ENCODE data around the gene SLC17A2. TPM values are rescaled to one million over a fixed set of nuclear protein-coding genes. Genes with fewer than 3 reads are reported as not detected.

The SLC17A2 gene
- total and polyA plus RNA-seq, 2 donors (not counting 1 experiment from before 2014, with no cell fraction given): not detected

DNA sequence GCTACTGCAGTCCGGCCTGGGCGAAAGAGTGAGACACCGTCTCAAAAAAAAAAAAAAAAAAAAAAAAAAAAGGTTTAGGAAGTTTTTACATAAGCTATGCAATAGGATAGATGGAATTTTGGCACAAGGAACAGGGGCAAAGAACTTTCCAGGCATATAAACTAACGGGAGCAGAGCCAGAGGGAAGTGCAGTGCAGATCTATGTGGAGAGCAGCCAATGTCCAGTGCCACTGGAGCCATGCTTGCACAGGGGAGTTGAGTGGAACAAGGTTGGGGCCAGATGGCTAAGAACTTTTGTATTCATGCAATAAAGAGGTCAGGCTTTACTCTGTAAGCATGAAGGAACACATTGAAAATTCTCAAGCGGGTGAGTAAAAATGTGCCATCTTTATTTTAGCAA is 10.8 kb downstream of the SLC17A2 start:
- no peak overlapping the region for H2AFZ ChIP-seq (ENCODE audit: insufficient read depth, low read depth, low read length, poor library complexity, severe bottlenecking)
- Mint-ChIP-seq H3K27ac (no peak overlapping the region), H3K4me3 (no peak overlapping the region), H3K9me3 (ENCODE audit: insufficient read depth) (no peaks in the 10 kb centered on the region), H3K4me1 (no peaks in the 10 kb centered on the region), H3K27me3 (peaks cover 10% of the 10 kb centered on the region)
- no peaks in the 10 kb centered on the region for H3K4me1 ChIP-seq (ENCODE audit: control insufficient read depth in 2 of 2, insufficient read depth in 2 of 2, low read length in 2 of 2)
- no peak overlapping the region for H3K4me3 ChIP-seq (ENCODE audit: control extremely low read depth in 1 of 5, extremely low read depth in 1 of 5, insufficient read depth in 1 of 5, low read depth in 2 of 5, low read length in 4 of 5)
- H4K20me1 ChIP-seq (ENCODE audit: control insufficient read depth, insufficient read depth, low read length, poor library complexity, severe bottlenecking): no peaks in the 10 kb centered on the region
- H3K4me2 ChIP-seq (replicated peaks; ENCODE audit: low read depth, low read length, poor library complexity, severe bottlenecking): no peak overlapping the region
- CTCF ChIA-PET: interaction anchor here (1.0 kb wide), 1 partner anchor 18 kb away, joined by 4 read pairs; no protein-coding TSS in a partner anchor
- H3K9ac ChIP-seq (ENCODE audit: low read length): no peak overlapping the region
- H3K9me3 ChIP-seq (ENCODE audit: control extremely low read depth in 1 of 3, control insufficient read depth in 2 of 3, insufficient read depth in 1 of 3, low read length in 2 of 3): no peaks in the 10 kb centered on the region
- 67% methylated on average over 2 of the region's 5 CpGs for WGBS (ENCODE audit: insufficient coverage)
- H3K27ac ChIP-seq (ENCODE audit: low read length in 2 of 2): no peak overlapping the region
- POLR2A ChIA-PET: no interaction called here
- no peaks in the 10 kb centered on the region for H3K79me2 ChIP-seq (ENCODE audit: control insufficient read depth, insufficient read depth, low read length)
- intact Hi-C loops (cut with micrococcal nuclease): no loop called here
- no peak for DNase-seq
- ATAC-seq (ENCODE audit: low read depth): no peak
- no peaks in the 10 kb centered on the region for H3K27me3 ChIP-seq (replicated peaks in 1 of 4; ENCODE audit: control extremely low read depth in 1 of 4, control insufficient read depth in 3 of 4, insufficient read depth in 4 of 4, low read length in 3 of 4)
- H3K36me3 ChIP-seq (replicated peaks in 1 of 2; ENCODE audit: control extremely low read depth in 1 of 2, control insufficient read depth in 1 of 2, extremely low read depth in 1 of 2, insufficient read depth in 2 of 2, low read length in 1 of 2): no peaks in the 10 kb centered on the region
- TF ChIP-seq, protein P1, sequence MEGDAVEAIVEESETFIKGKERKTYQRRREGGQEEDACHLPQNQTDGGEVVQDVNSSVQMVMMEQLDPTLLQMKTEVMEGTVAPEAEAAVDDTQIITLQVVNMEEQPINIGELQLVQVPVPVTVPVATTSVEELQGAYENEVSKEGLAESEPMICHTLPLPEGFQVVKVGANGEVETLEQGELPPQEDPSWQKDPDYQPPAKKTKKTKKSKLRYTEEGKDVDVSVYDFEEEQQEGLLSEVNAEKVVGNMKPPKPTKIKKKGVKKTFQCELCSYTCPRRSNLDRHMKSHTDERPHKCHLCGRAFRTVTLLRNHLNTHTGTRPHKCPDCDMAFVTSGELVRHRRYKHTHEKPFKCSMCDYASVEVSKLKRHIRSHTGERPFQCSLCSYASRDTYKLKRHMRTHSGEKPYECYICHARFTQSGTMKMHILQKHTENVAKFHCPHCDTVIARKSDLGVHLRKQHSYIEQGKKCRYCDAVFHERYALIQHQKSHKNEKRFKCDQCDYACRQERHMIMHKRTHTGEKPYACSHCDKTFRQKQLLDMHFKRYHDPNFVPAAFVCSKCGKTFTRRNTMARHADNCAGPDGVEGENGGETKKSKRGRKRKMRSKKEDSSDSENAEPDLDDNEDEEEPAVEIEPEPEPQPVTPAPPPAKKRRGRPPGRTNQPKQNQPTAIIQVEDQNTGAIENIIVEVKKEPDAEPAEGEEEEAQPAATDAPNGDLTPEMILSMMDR (IDR thresholded peaks at IDR 0.05): no peak
- no peak for TF ChIP-seq EZH2 (IDR thresholded peaks at IDR 0.05; ENCODE audit: borderline replicate concordance, insufficient read depth, low read depth, low read length, poor library complexity, severe bottlenecking)

DNA sequence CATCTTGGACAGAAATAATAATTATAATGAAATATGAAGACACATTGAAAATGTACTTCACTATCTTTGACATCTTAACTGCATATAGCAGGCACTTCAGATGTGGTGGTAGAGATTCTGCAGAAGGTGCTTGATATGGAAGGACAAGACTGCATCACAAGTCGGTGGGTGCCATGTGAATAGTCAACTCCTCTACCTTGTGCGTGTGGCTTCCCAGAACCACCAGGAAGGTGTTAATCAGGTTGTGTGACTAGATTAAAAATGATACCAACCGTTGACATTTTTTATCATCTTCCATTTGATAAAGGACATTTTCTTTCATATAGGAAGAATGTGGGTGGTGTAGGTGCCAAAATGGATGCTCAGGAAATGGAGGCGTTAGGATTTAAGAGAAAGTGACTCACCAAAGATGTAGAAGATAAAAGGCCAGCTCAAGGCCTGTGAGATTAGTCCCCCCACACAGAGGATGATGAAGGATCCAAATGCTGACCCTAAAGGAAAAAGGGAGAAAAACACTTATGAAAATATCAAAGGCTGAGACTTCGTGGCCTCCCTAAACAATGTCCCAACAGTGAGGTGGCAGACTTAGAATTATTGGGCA is 12.3 kb downstream of the SLC17A2 start:
- Histone ChIP-seq H3K9me3 (ENCODE audit: control extremely low read depth in 1 of 3, control insufficient read depth in 2 of 3, insufficient read depth in 1 of 3, low read length in 2 of 3) (no peaks in the 10 kb centered on the region), H3K36me3 (replicated peaks in 1 of 2; ENCODE audit: control extremely low read depth in 1 of 2, control insufficient read depth in 1 of 2, extremely low read depth in 1 of 2, insufficient read depth in 2 of 2, low read length in 1 of 2) (no peaks in the 10 kb centered on the region), H3K27me3 (replicated peaks in 1 of 4; ENCODE audit: control extremely low read depth in 1 of 4, control insufficient read depth in 3 of 4, insufficient read depth in 4 of 4, low read length in 3 of 4) (no peaks in the 10 kb centered on the region), H3K79me2 (ENCODE audit: control insufficient read depth, insufficient read depth, low read length) (no peaks in the 10 kb centered on the region), H4K20me1 (ENCODE audit: control insufficient read depth, insufficient read depth, low read length, poor library complexity, severe bottlenecking) (no peaks in the 10 kb centered on the region), H3K4me2 (replicated peaks; ENCODE audit: low read depth, low read length, poor library complexity, severe bottlenecking) (no peak overlapping the region), H3K9ac (ENCODE audit: low read length) (no peak overlapping the region), H3K4me3 (ENCODE audit: control extremely low read depth in 1 of 5, extremely low read depth in 1 of 5, insufficient read depth in 1 of 5, low read depth in 2 of 5, low read length in 4 of 5) (no peak overlapping the region), H3K27ac (ENCODE audit: low read length in 2 of 2) (no peak overlapping the region), H2AFZ (ENCODE audit: insufficient read depth, low read depth, low read length, poor library complexity, severe bottlenecking) (no peak overlapping the region), H3K4me1 (ENCODE audit: control insufficient read depth in 2 of 2, insufficient read depth in 2 of 2, low read length in 2 of 2) (no peaks in the 10 kb centered on the region)
- 50% methylated on average over 1 of the region's 5 CpGs for WGBS (ENCODE audit: insufficient coverage)
- DNase-seq: no peak
- ATAC-seq (ENCODE audit: low read depth): no peak
- POLR2A ChIA-PET: no interaction called here
- CTCF ChIA-PET: no interaction called here
- H3K4me1 Mint-ChIP-seq: no peaks in the 10 kb centered on the region
- H3K4me3 Mint-ChIP-seq: no peak overlapping the region
- TF ChIP-seq, protein P1 (IDR thresholded peaks at IDR 0.05): no peak
- TF ChIP-seq EZH2 (IDR thresholded peaks at IDR 0.05; ENCODE audit: borderline replicate concordance, insufficient read depth, low read depth, low read length, poor library complexity, severe bottlenecking): no peak
- H3K27ac Mint-ChIP-seq: no peak overlapping the region
- intact Hi-C loops (cut with micrococcal nuclease): no loop called here
- peaks cover 10% of the 10 kb centered on the region for H3K27me3 Mint-ChIP-seq
- no peaks in the 10 kb centered on the region for H3K9me3 Mint-ChIP-seq (ENCODE audit: insufficient read depth)
